NT2/D1 (cell line): Measurements from ENCODE around the gene CLTC.

Source experiments
- DNase-seq: peaks from one replicate; pipeline ENCODE4 v3.0.0-alpha.2; 2011; ENCODE audit warnings: low read depth, low spot score
- H3K27me3 ChIP-seq: 2 replicates; pipeline ENCODE4 v1.6.0; 2011; ENCODE audit warnings: mild to moderate bottlenecking; ENCODE audit not compliant: insufficient read length, insufficient read depth
- H3K36me3 ChIP-seq: 2 replicates; pipeline ENCODE4 v1.6.1; 2011; ENCODE audit warnings: mild to moderate bottlenecking, low read length, mixed read lengths; ENCODE audit not compliant: insufficient read depth, insufficient read length
- H3K4me1 ChIP-seq: 2 replicates; pipeline ENCODE4 v1.5.1; 2011; ENCODE audit not compliant: insufficient read depth, insufficient read length
- H3K4me3 ChIP-seq: 2 replicates; pipeline ENCODE4 v1.5.1; 2011; ENCODE audit warnings: low read depth; ENCODE audit not compliant: insufficient read length
- H3K9ac ChIP-seq: 2 replicates; pipeline ENCODE4 v1.6.0; 2011; ENCODE audit warnings: low read depth; ENCODE audit not compliant: insufficient read length
- H3K9me3 ChIP-seq: 2 replicates; pipeline ENCODE4 v1.5.1; 2011; ENCODE audit warnings: mild to moderate bottlenecking, low read length; ENCODE audit not compliant: insufficient read depth
- SUZ12 ChIP-seq: IDR thresholded peaks from 2 replicates; pipeline ENCODE4 v1.6.1; 2011; ENCODE audit not compliant: insufficient read length, insufficient read depth; ENCODE audit errors: extremely low read depth
- YY1 ChIP-seq: IDR thresholded peaks from 2 replicates; pipeline ENCODE4 v1.6.1; 2011; ENCODE audit not compliant: insufficient read length, insufficient read depth
- ZNF274 ChIP-seq: IDR thresholded peaks from 2 replicates; pipeline ENCODE4 v1.6.1; 2011; ENCODE audit warnings: mild to moderate bottlenecking, low read depth, low read length

CLTC gene

DNA sequence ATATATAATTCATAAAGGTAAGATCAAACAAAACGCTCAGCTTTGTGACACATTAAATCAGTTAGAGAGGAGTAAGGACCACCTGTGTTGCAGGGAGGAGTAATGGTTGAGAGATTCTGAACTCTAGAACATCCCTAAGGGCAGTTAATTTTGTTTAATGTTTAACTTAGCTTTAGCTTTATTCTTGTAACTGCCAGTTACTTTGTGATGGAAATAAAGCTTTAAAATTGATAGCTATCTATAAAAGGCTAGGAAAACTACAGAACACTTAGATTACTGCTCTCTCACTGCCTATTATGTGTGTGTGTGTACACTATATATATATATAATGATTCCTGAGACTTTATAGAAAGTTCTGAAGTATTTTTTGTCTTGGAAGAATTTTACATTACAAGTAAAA lies 49.7 kb downstream of the CLTC start:
- no peak for DNase-seq
- Histone ChIP-seq H3K36me3 (peaks cover 97% of the 10 kb centered on the region), H3K4me3 (no peak overlapping the region), H3K4me1 (no peaks in the 10 kb centered on the region), H3K9me3 (no peaks in the 10 kb centered on the region), H3K27me3 (no peaks in the 10 kb centered on the region), H3K9ac (no peak overlapping the region)
- no peak for TF ChIP-seq SUZ12
- no peak for TF ChIP-seq YY1
- TF ChIP-seq ZNF274: no peak

DNA sequence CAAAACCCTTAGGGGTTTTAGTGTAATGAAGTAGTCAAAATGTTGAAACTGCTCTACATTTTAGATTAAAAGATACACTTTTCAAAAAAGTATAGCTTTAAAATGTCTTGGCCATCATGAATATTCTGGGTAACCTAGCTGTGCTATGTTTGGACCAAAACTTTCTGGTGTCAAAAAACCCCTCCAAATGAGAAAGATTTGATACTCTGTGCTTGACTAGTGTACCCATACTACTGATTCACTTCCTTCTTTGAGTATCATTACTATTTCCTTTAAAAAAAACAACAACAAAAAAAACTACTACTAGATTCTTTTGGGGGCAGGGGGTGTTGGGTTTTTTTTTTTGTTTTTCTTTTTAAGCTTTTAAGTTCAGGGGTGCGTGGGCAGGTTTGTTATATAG lies 50.2 kb downstream of the CLTC start:
- Histone ChIP-seq H3K4me3 (no peak overlapping the region), H3K36me3 (peaks cover 97% of the 10 kb centered on the region), H3K27me3 (no peaks in the 10 kb centered on the region), H3K9me3 (no peaks in the 10 kb centered on the region), H3K4me1 (no peaks in the 10 kb centered on the region), H3K9ac (no peak overlapping the region)
- TF ChIP-seq SUZ12: no peak
- TF ChIP-seq YY1: no peak
- TF ChIP-seq ZNF274: no peak
- DNase-seq: no peak

- DNase-seq: no peak
Observed at GRCh38 chr17:59671386-59671785, 51.7 kb downstream of the CLTC start.

DNA sequence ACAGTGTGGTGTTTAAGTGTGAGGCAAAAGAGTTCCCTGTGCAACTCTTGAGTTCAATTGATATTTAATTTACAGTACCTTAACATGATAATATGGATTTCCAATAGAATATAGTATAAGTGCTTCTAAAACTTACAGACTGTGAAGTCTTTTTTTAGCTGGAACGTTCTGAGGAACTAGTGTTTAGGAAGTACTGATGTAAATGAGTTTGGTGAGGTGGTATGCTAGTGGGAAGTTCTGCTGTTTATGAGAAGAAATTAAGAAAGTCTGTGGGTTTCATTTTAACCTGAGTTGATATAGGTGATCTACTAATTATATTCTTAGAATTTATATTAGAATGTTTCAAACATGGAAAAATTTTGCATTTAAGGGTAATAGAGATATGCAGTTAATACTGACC lies 55.5 kb downstream of the CLTC start:
- Histone ChIP-seq H3K4me3 (no peak overlapping the region), H3K9me3 (no peaks in the 10 kb centered on the region), H3K27me3 (no peaks in the 10 kb centered on the region), H3K4me1 (no peaks in the 10 kb centered on the region), H3K9ac (no peak overlapping the region), H3K36me3 (peaks cover 95% of the 10 kb centered on the region)
- DNase-seq: no peak
- TF ChIP-seq ZNF274: no peak
- no peak for TF ChIP-seq SUZ12
- TF ChIP-seq YY1: no peak

More at GRCh38 chr17:59671386-59671785, 51.7 kb downstream of the CLTC start:
- H3K9me3 ChIP-seq: no peaks in the 10 kb centered on the region
- TF ChIP-seq ZNF274 (no peak), SUZ12 (no peak), YY1 (no peak)
- H3K36me3 ChIP-seq: peaks cover 96% of the 10 kb centered on the region
- no peak overlapping the region for H3K9ac ChIP-seq
- H3K4me1 ChIP-seq: no peaks in the 10 kb centered on the region
- H3K27me3 ChIP-seq: no peaks in the 10 kb centered on the region
- no peak overlapping the region for H3K4me3 ChIP-seq

- H3K9me3 ChIP-seq: no peaks in the 10 kb centered on the region
- no peak overlapping the region for H3K9ac ChIP-seq
- no peaks in the 10 kb centered on the region for H3K4me1 ChIP-seq
- DNase-seq: no peak
- peaks cover 96% of the 10 kb centered on the region for H3K36me3 ChIP-seq
- TF ChIP-seq SUZ12 (no peak), YY1 (no peak), ZNF274 (no peak)
- no peaks in the 10 kb centered on the region for H3K27me3 ChIP-seq
- no peak overlapping the region for H3K4me3 ChIP-seq
Observed at GRCh38 chr17:59676716-59677115, 57.0 kb downstream of the CLTC start.

DNA sequence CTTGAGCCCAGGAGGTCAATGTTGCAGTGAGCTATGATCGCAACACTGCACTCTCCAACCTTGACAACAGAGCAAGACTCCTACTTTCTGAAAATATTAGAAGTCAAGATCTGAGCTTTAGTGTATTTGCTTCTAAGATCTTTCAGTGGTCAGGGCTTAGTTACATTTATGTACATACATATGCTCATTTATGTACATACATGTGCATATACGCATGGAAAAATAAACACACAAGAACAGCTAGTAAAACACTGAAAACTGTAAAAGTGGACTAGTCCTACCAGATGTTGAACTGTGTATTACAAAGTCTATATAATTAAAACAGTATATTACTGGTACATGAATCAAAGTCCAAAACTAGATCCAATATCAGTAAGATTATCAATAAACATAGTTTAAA lies 59.2 kb downstream of the CLTC start:
- Histone ChIP-seq H3K36me3 (peaks cover 96% of the 10 kb centered on the region), H3K9ac (no peak overlapping the region), H3K4me3 (no peak overlapping the region), H3K4me1 (no peaks in the 10 kb centered on the region), H3K27me3 (no peaks in the 10 kb centered on the region), H3K9me3 (no peaks in the 10 kb centered on the region)
- DNase-seq: no peak
- TF ChIP-seq SUZ12 (no peak), YY1 (no peak), ZNF274 (no peak)

DNA sequence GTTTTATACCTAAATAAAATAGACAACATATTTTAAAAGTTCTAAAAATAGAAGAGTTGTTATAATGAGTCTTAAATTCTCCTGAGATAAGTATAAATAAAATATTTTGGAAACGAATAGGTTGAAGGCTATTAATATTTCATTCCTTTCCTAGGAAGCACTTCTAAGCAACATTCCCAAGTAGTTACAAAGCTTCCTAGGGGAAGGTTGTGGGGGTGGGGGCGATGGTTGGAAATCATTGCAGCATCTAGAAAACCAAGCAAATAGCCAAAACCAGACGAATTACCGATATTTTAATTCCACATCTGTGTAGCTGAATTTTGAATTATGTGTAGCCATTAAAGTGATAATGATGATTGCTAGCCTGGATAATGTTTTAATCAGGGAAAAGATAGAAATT lies 60.6 kb downstream of the CLTC start:
- DNase-seq: no peak
- Histone ChIP-seq H3K4me1 (no peaks in the 10 kb centered on the region), H3K27me3 (no peaks in the 10 kb centered on the region), H3K36me3 (peaks cover 96% of the 10 kb centered on the region), H3K9ac (no peak overlapping the region), H3K4me3 (no peak overlapping the region), H3K9me3 (no peaks in the 10 kb centered on the region)
- no peak for TF ChIP-seq SUZ12

DNA sequence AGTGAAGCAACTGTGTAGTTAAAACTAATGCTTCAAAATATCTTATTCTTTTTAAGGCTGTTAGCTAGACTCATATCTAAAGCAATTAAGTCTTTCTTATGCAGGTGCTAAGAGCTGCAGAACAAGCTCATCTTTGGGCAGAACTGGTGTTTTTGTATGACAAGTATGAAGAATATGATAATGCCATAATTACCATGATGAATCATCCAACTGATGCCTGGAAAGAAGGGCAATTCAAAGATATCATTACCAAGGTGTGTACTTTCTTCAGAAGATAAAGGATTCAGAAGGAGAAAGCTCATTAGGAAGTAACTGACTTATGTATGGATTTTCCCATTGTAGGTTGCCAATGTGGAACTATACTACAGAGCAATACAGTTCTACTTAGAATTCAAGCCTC lies 63.6 kb downstream of the CLTC start:
- Histone ChIP-seq H3K36me3 (peaks cover 99% of the 10 kb centered on the region), H3K4me3 (no peak overlapping the region), H3K27me3 (no peaks in the 10 kb centered on the region), H3K9me3 (no peaks in the 10 kb centered on the region), H3K4me1 (no peaks in the 10 kb centered on the region), H3K9ac (no peak overlapping the region)
- DNase-seq: no peak
- TF ChIP-seq ZNF274: no peak
- TF ChIP-seq SUZ12: no peak
- no peak for TF ChIP-seq YY1
